Memory B cell (primary cell): ENCODE measurements around the gene SV2B.

Experiments
- ATAC-seq: fragments of 150-1000 bp; cut with Tn5 transposase; 2 replicates; pipeline ENCODE4 v1.10.0; 2021; ENCODE audit warnings: low read depth, mild to moderate bottlenecking, moderate library complexity
- DNase-seq, 2 donors: peaks; one replicate each; pipeline ENCODE4 v3.0.0; 2022; ENCODE audit warnings: low spot score in 2 of 2
- H3K27ac Mint-ChIP-seq: one replicate; pipeline ENCODE4 v1.8.0; 2022; ENCODE audit warnings: mild to moderate bottlenecking, moderate library complexity, mixed read lengths
- H3K27me3 Mint-ChIP-seq: one replicate; pipeline ENCODE4 v1.8.0; 2022; ENCODE audit warnings: mixed read lengths
- H3K36me3 Mint-ChIP-seq: one replicate; pipeline ENCODE4 v1.8.0; 2022; ENCODE audit warnings: mild to moderate bottlenecking, mixed read lengths
- H3K4me1 Mint-ChIP-seq: one replicate; pipeline ENCODE4 v1.8.0; 2022; ENCODE audit warnings: mixed read lengths
- H3K4me3 Mint-ChIP-seq: one replicate; pipeline ENCODE4 v1.8.0; 2022; ENCODE audit warnings: mild to moderate bottlenecking, moderate library complexity, mixed read lengths
- H3K9me3 Mint-ChIP-seq: one replicate; pipeline ENCODE4 v1.8.0; 2022; ENCODE audit warnings: mixed read lengths

SV2B gene

GRCh38 chr15:91202510-91203102, 102.5 kb downstream of the SV2B start:
- Mint-ChIP-seq H3K4me1 (no peaks in the 10 kb centered on the region), H3K36me3 (no peaks in the 10 kb centered on the region), H3K9me3 (no peaks in the 10 kb centered on the region), H3K4me3 (no peak overlapping the region), H3K27me3 (peaks cover 7% of the 10 kb centered on the region), H3K27ac (no peak overlapping the region)
- ATAC-seq (no peak), DNase-seq (no peak)

GRCh38 chr15:91203619-91204203, 103.7 kb downstream of the SV2B start:
- no peak overlapping the region for H3K27ac Mint-ChIP-seq
- peaks cover 13% of the 10 kb centered on the region for H3K27me3 Mint-ChIP-seq

GRCh38 chr15:91208371-91208770, 108.3 kb downstream of the SV2B start:
- no peaks in the 10 kb centered on the region for H3K4me1 Mint-ChIP-seq
- peaks cover 26% of the 10 kb centered on the region for H3K27me3 Mint-ChIP-seq
- ATAC-seq: no peak
- H3K9me3 Mint-ChIP-seq: no peaks in the 10 kb centered on the region
- no peak overlapping the region for H3K4me3 Mint-ChIP-seq
- no peak overlapping the region for H3K27ac Mint-ChIP-seq
- H3K36me3 Mint-ChIP-seq: no peaks in the 10 kb centered on the region
- DNase-seq: no peak

More at GRCh38 chr15:91203619-91204203, 103.7 kb downstream of the SV2B start:
- no peaks in the 10 kb centered on the region for H3K36me3 Mint-ChIP-seq
- no peaks in the 10 kb centered on the region for H3K4me1 Mint-ChIP-seq
- H3K9me3 Mint-ChIP-seq: no peaks in the 10 kb centered on the region
- ATAC-seq (no peak), DNase-seq (no peak)
- no peak overlapping the region for H3K4me3 Mint-ChIP-seq

- Mint-ChIP-seq H3K36me3 (no peaks in the 10 kb centered on the region), H3K4me1 (no peaks in the 10 kb centered on the region), H3K4me3 (no peak overlapping the region), H3K27me3 (peaks cover 26% of the 10 kb centered on the region), H3K9me3 (peaks cover 4% of the 10 kb centered on the region), H3K27ac (no peak overlapping the region)
- ATAC-seq: no peak
- no peak for DNase-seq
These were observed 109.3 kb downstream of the SV2B start for GRCh38 chr15:91209318-91209717.

- H3K27ac Mint-ChIP-seq: no peak overlapping the region
- no peak for DNase-seq
These were observed 109.7 kb downstream of the SV2B start for GRCh38 chr15:91209726-91210125.

GRCh38 chr15:91214675-91215590, 114.9 kb downstream of the SV2B start:
- Mint-ChIP-seq H3K27ac (no peak overlapping the region), H3K27me3 (peaks cover 15% of the 10 kb centered on the region), H3K4me3 (no peak overlapping the region), H3K4me1 (no peaks in the 10 kb centered on the region), H3K36me3 (no peaks in the 10 kb centered on the region), H3K9me3 (peaks cover 4% of the 10 kb centered on the region)
- no peak for DNase-seq
- ATAC-seq: no peak

More at GRCh38 chr15:91209726-91210125, 109.7 kb downstream of the SV2B start:
- Mint-ChIP-seq H3K9me3 (peaks cover 4% of the 10 kb centered on the region), H3K36me3 (no peaks in the 10 kb centered on the region), H3K27me3 (peaks cover 26% of the 10 kb centered on the region), H3K4me3 (no peak overlapping the region), H3K4me1 (no peaks in the 10 kb centered on the region)
- ATAC-seq: no peak

- H3K27ac Mint-ChIP-seq: no peak overlapping the region
- no peak overlapping the region for H3K4me3 Mint-ChIP-seq
- ATAC-seq: no peak
- peaks cover 8% of the 10 kb centered on the region for H3K27me3 Mint-ChIP-seq
- H3K4me1 Mint-ChIP-seq: no peaks in the 10 kb centered on the region
- peaks cover 4% of the 10 kb centered on the region for H3K9me3 Mint-ChIP-seq
- DNase-seq: no peak
- no peaks in the 10 kb centered on the region for H3K36me3 Mint-ChIP-seq
These were observed 115.9 kb downstream of the SV2B start for GRCh38 chr15:91216000-91216399.

GRCh38 chr15:91219206-91219605, 119.1 kb downstream of the SV2B start:
- H3K27me3 Mint-ChIP-seq: peaks cover 10% of the 10 kb centered on the region
- no peaks in the 10 kb centered on the region for H3K9me3 Mint-ChIP-seq
- no peaks in the 10 kb centered on the region for H3K36me3 Mint-ChIP-seq
- H3K4me1 Mint-ChIP-seq: no peaks in the 10 kb centered on the region
- H3K27ac Mint-ChIP-seq: no peak overlapping the region
- no peak overlapping the region for H3K4me3 Mint-ChIP-seq
- DNase-seq (no peak), ATAC-seq (no peak)

GRCh38 chr15:91222052-91222451, 122.0 kb downstream of the SV2B start:
- Mint-ChIP-seq H3K27ac (no peak overlapping the region), H3K27me3 (peaks cover 19% of the 10 kb centered on the region), H3K4me3 (no peak overlapping the region), H3K9me3 (no peaks in the 10 kb centered on the region), H3K4me1 (peaks cover 2% of the 10 kb centered on the region), H3K36me3 (no peaks in the 10 kb centered on the region)
- ATAC-seq (no peak), DNase-seq (no peak)

- peaks cover 2% of the 10 kb centered on the region for H3K4me1 Mint-ChIP-seq
- H3K4me3 Mint-ChIP-seq: no peak overlapping the region
- H3K27ac Mint-ChIP-seq: no peak overlapping the region
- peaks cover 19% of the 10 kb centered on the region for H3K27me3 Mint-ChIP-seq
- H3K9me3 Mint-ChIP-seq: no peaks in the 10 kb centered on the region
- no peaks in the 10 kb centered on the region for H3K36me3 Mint-ChIP-seq
- DNase-seq (no peak), ATAC-seq (no peak)
These were observed 123.8 kb downstream of the SV2B start for GRCh38 chr15:91223863-91224262.

GRCh38 chr15:91224755-91225380, 124.8 kb downstream of the SV2B start:
- no peaks in the 10 kb centered on the region for H3K9me3 Mint-ChIP-seq
- DNase-seq (no peak), ATAC-seq (no peak)
- no peak overlapping the region for H3K4me3 Mint-ChIP-seq
- peaks cover 2% of the 10 kb centered on the region for H3K4me1 Mint-ChIP-seq
- H3K27me3 Mint-ChIP-seq: peaks cover 17% of the 10 kb centered on the region
- no peaks in the 10 kb centered on the region for H3K36me3 Mint-ChIP-seq
- no peak overlapping the region for H3K27ac Mint-ChIP-seq

GRCh38 chr15:91225741-91226140, 125.7 kb downstream of the SV2B start:
- Mint-ChIP-seq H3K27ac (no peak overlapping the region), H3K4me1 (peaks cover 2% of the 10 kb centered on the region), H3K36me3 (no peaks in the 10 kb centered on the region), H3K9me3 (no peaks in the 10 kb centered on the region), H3K4me3 (no peak overlapping the region), H3K27me3 (peaks cover 17% of the 10 kb centered on the region)
- no peak for DNase-seq
- no peak for ATAC-seq

GRCh38 chr15:91227117-91227516, 127.1 kb downstream of the SV2B start:
- Mint-ChIP-seq H3K4me1 (peaks cover 2% of the 10 kb centered on the region), H3K27me3 (peaks cover 16% of the 10 kb centered on the region), H3K4me3 (no peak overlapping the region), H3K27ac (no peak overlapping the region), H3K9me3 (no peaks in the 10 kb centered on the region), H3K36me3 (no peaks in the 10 kb centered on the region)
- ATAC-seq (no peak), DNase-seq (no peak)

- H3K27ac Mint-ChIP-seq: no peak overlapping the region
- no peaks in the 10 kb centered on the region for H3K9me3 Mint-ChIP-seq
- peaks cover 2% of the 10 kb centered on the region for H3K4me1 Mint-ChIP-seq
- no peak overlapping the region for H3K4me3 Mint-ChIP-seq
- ATAC-seq (no peak), DNase-seq (no peak)
- H3K36me3 Mint-ChIP-seq: no peaks in the 10 kb centered on the region
- peaks cover 18% of the 10 kb centered on the region for H3K27me3 Mint-ChIP-seq
These were observed 127.7 kb downstream of the SV2B start for GRCh38 chr15:91227766-91228165.
